KOPT-K1 (cell line): ENCODE measurements around the gene SLC25A21.
"Not testable (repeated sequence)": the region's sequence is repeated elsewhere in the genome, so short reads cannot be mapped to it uniquely, and the experiment has no call there.

Experiments
- H3K27ac ChIP-seq: fragments of 200-600 bp; sonication (generic); 2 replicates; pipeline ENCODE4 v1.5.1; 2016; ENCODE audit warnings: antibody characterized with exemption, mild to moderate bottlenecking, low read depth, low read length; ENCODE audit not compliant: poor library complexity, severe bottlenecking
- H3K36me3 ChIP-seq: fragments of 200-600 bp; sonication (generic); 2 replicates; pipeline ENCODE4 v1.5.1; 2017; ENCODE audit warnings: antibody characterized with exemption, mild to moderate bottlenecking, low read length, moderate library complexity; ENCODE audit not compliant: insufficient read depth
- H3K9me3 ChIP-seq: fragments of 200-600 bp; sonication (generic); 2 replicates; pipeline ENCODE4 v1.5.1; 2017; ENCODE audit warnings: antibody characterized with exemption, low read length, mild to moderate bottlenecking; ENCODE audit not compliant: insufficient read depth, poor library complexity, severe bottlenecking

The SLC25A21 gene

DNA sequence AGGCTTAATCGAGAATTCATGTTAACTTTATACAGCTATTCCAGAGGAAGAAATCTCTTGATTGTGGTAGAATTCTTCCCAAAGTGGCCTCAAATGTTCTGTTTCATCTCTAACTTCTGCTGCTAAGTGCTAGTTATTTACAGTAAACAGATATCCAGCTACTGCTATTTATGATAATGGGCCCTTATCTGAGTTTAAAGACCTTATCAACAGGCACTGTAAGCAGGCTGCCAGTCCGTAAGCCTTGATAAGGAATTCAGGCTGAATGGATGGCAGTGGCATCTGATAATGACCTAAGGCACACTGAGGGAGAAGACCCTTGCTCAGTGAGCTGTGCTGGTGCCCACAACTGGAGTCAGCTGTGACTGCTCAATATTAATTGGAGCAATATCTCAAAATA is 451.7 kb downstream of the SLC25A21 start:
- Histone ChIP-seq H3K9me3 (no peaks in the 10 kb centered on the region), H3K27ac (no peak overlapping the region), H3K36me3 (no peaks in the 10 kb centered on the region)

DNA sequence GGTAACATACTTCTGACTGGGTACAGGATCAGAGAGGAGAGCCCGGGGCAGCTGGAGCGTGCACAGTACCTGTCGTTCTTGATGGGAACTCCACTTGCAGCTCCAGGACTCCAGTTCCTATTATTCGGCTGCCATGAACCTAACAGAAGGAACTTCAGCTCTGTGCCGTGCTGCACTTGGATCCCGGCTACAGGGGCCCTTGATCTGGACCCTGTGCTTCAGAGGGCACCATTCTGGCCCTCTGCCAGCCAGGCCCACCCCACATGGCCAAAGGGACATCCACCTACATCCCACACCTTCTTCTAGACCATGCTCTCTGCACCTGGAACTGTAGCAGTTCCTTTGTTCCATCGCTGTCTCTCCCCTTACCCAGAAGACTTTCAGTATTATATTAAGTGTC is 452.6 kb downstream of the SLC25A21 start:
- no peak overlapping the region for H3K27ac ChIP-seq
- no peaks in the 10 kb centered on the region for H3K9me3 ChIP-seq
- H3K36me3 ChIP-seq = no peaks in the 10 kb centered on the region

DNA sequence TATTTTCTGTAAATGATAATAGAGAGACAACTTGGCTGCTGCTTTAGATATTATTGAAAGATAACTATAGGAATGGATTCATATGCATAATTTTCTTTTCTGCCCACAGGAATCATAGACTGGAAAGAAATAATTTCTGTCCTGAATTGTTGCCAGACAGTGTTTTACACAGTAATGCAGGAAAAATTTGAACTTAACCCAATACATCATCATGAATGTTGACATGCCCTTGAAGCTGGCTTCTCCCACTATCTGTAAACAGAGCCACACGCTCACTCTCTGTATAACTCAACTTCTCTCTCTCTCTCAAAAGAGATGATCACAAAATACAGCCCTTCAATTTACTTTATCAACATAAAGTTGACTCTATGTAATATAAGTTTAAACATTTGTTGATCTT is 454.2 kb downstream of the SLC25A21 start:
- Histone ChIP-seq H3K9me3 (no peaks in the 10 kb centered on the region), H3K27ac (no peak overlapping the region), H3K36me3 (no peaks in the 10 kb centered on the region)

DNA sequence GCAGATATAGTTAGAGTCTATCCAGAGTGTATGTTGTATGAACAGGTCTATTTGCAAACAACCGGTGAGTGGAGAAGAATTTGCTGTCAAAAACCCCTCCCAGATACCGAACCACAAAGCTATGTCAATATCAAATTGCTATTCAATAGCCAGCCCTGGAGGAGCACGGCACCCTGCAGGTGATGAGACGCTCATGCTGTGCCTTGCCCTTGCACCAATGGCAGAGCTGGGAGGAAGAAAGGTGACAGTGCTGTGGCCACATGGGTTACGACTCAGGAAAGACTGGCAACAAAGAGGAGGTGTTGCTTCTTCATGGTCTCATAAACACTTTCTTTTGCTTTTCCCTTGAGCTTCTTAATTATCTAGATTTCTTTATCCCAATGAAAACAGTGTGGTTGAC is 455.0 kb downstream of the SLC25A21 start:
- H3K27ac ChIP-seq = no peak overlapping the region
- H3K36me3 ChIP-seq = no peaks in the 10 kb centered on the region
- no peaks in the 10 kb centered on the region for H3K9me3 ChIP-seq

DNA sequence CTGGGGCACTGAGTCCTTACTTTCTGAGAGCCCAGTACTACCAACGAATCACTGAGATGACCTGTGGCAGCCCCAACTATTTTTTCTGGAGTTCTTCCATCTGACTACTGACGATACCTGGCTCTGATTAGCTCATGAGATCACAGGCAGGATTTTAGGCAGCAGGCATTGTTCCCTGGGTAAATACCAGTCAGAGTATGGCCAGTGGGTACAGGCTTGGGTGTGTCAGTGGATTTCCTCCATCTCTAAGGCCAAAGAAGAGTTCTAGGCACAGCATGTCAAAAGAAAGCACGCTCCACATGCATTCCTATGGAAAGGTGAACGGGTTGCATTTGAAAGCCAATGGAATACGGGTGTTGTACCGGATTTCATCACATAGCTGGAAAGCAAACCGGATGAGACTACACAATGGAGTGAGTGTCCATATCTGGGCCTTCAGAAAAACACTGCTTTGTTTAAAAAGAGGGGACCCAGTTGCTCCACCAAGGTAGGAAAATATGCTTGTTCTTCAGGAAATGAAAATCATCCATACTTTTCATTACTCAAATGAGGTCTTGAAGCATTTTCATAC is 455.7 kb downstream of the SLC25A21 start:
- no peak overlapping the region for H3K27ac ChIP-seq
- H3K36me3 ChIP-seq = no peaks in the 10 kb centered on the region

DNA sequence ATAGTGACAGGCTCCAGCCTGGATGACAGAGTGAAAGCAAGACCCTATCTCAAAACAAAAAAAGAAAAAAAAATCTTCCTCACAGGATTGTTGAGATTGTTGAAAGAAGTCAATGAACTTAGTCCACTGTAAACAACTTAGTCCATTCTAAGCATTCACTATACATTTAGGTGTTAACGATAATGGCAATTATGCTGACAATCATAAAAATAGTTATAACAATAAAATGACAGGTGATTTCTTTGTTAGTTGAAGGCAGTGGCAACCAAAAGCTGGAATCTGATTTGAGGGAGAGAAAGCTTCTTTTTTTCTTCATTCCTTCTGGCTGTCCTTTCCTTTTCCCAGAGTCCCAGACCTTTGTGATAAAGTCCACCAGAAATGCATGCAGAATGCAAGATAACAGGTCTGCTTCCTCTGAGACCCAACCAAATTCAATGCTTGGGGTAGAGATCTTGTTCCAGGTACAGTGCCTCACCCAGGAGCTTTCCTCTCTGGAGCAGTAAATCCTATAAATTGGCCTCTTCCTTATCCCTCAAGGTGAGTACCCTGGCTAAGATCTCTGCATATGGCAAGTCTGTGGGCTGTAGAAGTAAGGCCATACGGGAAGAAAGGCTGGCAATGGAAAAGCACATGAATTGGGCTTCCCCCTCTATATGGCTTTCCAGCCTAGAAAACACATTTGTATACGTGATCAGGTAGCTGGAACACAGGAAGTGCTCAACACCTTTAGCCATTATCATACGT is 458.3 kb downstream of the SLC25A21 start:
- Histone ChIP-seq H3K9me3 (no peaks in the 10 kb centered on the region), H3K36me3 (no peaks in the 10 kb centered on the region), H3K27ac (no peak overlapping the region)

More for the DNA sequence above, 455.7 kb downstream of the SLC25A21 start:
- no peaks in the 10 kb centered on the region for H3K9me3 ChIP-seq

DNA sequence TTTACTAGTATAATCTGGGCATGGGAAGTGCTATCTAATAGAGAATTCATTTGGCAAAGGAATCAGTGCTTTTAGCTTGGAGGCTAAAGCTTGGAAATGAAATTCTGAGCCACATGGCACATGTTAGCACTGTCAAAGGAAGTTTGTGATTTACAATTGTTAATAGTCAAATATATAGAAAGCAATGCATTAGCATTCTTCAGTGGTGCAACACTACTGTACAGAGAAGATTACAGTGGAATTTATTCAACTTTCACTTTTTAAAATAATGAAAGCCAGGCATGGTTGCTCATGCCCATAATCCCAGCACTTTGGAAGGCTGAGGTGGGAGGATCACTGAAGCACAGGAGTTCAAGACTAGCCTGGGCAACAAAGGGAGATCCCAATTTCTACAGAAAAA is 464.8 kb downstream of the SLC25A21 start:
- Histone ChIP-seq H3K27ac (no peak overlapping the region), H3K9me3 (no peaks in the 10 kb centered on the region), H3K36me3 (no peaks in the 10 kb centered on the region)

DNA sequence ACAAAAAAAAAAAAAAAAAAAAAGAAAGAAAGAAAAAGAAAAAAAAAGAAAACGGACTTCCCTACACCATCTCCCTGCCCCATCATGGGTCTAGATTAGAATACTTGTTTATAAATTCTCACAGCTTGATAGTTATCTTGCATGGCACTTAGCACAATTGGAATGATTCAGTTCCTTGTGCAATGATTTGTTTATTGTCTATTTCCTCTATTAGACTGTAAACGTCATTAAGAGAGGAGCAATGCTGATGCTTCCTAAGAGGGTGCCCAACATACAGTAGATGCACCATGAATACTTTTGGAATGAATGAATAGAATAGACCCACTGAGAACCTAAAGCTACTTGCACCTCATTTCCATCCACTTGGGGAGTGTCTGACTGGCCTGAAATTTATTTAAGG is 469.9 kb downstream of the SLC25A21 start:
- no peak overlapping the region for H3K27ac ChIP-seq
- H3K9me3 ChIP-seq = no peaks in the 10 kb centered on the region
- H3K36me3 ChIP-seq = no peaks in the 10 kb centered on the region

DNA sequence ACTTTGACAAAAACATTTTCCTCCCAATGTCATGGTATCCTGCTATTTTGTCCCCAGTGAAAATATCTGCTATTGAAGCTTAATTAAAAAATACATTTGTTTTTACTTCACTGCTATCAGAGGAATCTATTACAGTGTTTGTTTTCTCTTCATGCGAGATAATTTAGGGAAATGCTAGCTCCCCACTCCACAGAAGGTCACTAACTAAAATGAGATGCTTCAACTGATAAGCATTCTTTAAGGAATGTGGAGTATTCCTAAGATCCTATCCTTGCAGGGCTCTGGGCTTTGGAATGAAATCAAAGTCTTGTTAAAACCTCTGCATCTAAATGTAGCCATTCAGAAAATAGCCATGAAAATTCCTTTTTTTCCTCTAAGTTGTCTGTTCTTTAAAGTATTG is 471.3 kb downstream of the SLC25A21 start:
- Histone ChIP-seq H3K27ac (no peak overlapping the region), H3K36me3 (no peaks in the 10 kb centered on the region), H3K9me3 (no peaks in the 10 kb centered on the region)

DNA sequence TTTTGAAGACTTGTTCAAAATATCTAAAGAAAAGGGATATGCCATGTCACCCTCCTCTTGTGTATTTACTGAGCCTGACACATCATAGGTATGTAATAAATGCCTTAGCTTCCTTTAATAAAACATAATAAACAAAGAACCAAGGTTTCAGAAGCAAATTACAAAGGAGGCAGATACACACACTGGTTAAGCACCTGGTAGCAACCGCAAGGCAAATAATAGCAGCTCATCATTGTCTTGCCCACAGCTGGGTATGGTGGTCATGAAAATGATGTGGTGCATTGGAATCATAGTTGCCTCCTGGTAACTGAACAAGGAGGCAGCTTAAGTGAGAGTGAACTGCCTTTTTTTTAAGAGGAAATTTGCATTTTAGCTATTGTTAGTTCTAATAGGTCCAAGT is 471.8 kb downstream of the SLC25A21 start:
- no peaks in the 10 kb centered on the region for H3K36me3 ChIP-seq
- H3K9me3 ChIP-seq = no peaks in the 10 kb centered on the region
- no peak overlapping the region for H3K27ac ChIP-seq

DNA sequence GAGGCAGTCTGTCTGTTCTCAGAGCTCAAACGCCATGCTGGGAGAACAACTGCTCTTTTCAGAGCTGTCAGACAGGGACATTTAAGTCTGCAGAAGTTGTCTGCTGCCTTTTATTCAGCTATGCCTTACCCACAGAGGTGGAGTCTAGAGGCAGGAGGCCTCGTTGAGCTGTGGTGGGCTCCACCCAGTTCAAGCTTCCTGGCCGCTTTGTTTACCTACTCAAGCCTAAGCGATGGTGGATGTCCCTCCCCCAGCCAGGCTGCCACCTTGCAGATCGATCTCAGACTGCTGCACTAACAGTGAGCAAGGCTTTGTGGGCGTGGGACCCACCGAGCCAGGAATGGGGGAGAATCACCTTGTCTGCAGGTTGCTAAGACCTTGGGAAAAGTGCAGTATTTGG is 473.0 kb downstream of the SLC25A21 start:
- H3K9me3 ChIP-seq, H3K36me3 ChIP-seq, H3K27ac ChIP-seq: not testable (repeated sequence)

DNA sequence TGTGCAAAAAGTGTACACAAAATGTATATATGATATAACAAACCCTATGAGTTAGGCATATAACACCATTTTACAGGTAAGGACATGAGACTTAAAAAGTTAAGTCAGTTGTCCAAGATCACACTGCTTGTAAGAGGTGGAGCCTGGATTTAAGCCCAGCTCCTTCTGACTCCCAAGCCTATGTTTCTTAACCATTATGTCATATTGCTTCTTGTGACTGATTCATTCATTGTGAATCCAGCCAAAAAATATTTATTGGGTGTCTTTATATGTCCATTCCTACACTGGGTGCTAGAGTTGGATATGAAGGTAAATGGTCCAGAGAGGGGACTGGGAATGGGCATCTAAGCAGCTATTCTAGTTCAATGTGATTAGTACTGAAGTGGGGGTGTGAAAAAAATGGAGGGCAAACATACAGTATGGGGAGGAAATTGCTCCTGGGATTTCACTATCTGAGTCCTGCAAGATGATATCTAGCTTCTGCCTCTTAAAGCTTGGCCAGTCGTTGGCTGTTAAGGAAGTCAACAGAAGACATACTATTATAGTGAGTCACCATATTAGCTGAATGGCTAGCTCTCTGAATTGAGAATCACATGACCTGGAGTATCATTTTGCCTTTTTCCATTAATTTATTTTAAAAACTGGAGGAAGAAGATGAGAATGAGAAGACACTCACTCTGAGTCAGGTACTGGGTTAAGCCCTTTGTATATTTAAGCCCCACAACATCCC is 481.9 kb downstream of the SLC25A21 start:
- no peaks in the 10 kb centered on the region for H3K36me3 ChIP-seq
- no peaks in the 10 kb centered on the region for H3K9me3 ChIP-seq
- H3K27ac ChIP-seq = no peak overlapping the region

DNA sequence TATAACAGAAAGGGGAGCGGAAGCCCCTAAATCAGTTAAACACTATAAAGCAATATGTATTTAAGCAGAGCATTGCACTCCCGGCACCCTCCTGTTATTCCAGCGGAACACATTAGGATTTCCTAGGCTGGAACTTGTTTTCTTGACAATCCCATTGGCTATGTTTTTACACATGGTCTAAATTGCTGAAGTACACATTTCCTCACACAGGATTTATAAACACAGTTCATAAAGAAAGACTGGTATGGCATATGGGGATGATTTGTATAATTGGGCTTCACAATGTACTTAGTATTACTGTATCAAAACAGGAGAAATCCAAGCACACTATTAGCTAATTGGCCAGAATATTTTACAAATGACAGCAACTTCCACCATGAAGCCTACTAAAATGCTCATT is 487.5 kb downstream of the SLC25A21 start:
- Histone ChIP-seq H3K27ac (no peak overlapping the region), H3K9me3 (no peaks in the 10 kb centered on the region), H3K36me3 (no peaks in the 10 kb centered on the region)

DNA sequence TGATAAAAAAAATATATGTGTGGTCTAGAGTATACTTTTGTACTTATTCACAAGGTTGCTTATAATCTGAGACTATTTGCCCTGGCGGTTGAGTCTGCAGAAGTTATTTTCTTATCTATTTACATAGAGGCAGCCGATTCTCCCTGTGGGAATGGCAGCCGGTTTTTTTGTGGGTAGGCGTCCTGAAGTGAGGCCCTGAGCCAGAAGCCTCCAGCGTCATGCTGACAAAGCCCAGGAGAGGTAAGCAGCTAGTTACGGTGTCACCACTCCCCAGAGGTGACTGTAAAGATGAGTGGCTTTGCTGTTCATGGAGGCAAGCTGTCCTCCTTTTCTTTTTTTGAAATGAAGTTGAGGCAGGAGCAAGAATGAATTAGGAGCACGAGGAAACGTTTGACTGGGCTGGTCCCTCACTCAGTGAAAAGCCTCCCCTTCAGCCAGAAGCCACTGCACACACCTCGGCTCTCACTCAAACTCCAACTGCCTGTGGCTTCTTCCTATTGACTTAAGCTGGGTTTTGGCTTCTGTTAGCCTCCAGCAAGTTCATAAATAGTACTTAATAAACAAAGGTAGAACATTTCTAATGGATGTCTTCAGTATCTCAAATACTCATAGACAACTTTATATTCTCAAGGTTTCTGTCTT is 489.2 kb downstream of the SLC25A21 start:
- H3K36me3 ChIP-seq = 0 out of 2 replicates have a peak, but pooled peaks cover 6% of the 10 kb centered on the region
- H3K9me3 ChIP-seq = no peaks in the 10 kb centered on the region
- H3K27ac ChIP-seq = no peak overlapping the region

DNA sequence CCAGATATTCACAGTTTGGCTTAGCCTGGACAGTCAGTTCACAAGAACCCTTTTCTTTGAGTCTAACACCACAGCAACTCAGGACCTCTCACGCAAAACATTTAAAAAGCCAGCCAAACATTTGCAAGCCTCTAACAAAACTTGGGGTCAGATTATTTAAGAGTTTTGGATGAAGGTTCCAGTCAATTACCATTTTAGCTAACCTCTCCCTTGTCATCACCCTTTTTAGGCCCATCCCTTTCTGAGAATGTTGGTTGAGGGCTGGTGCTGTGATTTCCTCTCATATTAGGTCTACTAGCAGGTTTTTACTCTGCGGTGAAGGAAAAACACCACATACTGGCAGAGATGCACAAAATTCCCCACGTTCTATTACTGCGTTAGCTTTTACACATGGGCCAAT is 490.1 kb downstream of the SLC25A21 start:
- Histone ChIP-seq H3K9me3 (no peaks in the 10 kb centered on the region), H3K27ac (no peak overlapping the region), H3K36me3 (peaks cover 15% of the 10 kb centered on the region)
